Fibroblast of lung (primary cell): Measurements from ENCODE around the gene CXCL6. TPM values are rescaled to one million over a fixed set of nuclear protein-coding genes. Genes with fewer than 3 reads are reported as not detected.

Experiments used
- DNase-seq, 2 donors: peaks; one replicate each; pipeline versions ENCODE4 v3.0.0 to v3.0.0-alpha.2; 2010; ENCODE audit warnings: low read depth in 2 of 2
- H2AFZ ChIP-seq: 2 replicates; pipeline ENCODE4 v1.5.1; 2012; ENCODE audit warnings: low read length, control low read depth, inconsistent platforms
- H3K27ac ChIP-seq: 2 replicates; pipeline ENCODE4 v1.5.1; 2011; ENCODE audit warnings: low read length, control low read depth; ENCODE audit not compliant: insufficient read depth
- H3K27me3 ChIP-seq: 2 replicates; pipeline ENCODE4 v1.5.1; 2011; ENCODE audit warnings: mild to moderate bottlenecking, low read length; ENCODE audit not compliant: control insufficient read depth, insufficient read depth
- H3K36me3 ChIP-seq: 2 replicates; pipeline ENCODE4 v1.5.1; 2011; ENCODE audit warnings: low read length; ENCODE audit not compliant: control insufficient read depth, insufficient read depth
- H3K4me1 ChIP-seq: 2 replicates; pipeline ENCODE4 v1.5.1; 2011; ENCODE audit warnings: low read length; ENCODE audit not compliant: control insufficient read depth, insufficient read depth; ENCODE audit errors: extremely low read depth
- H3K4me2 ChIP-seq: 2 replicates; pipeline ENCODE4 v1.5.1; 2011; ENCODE audit warnings: low read length, control low read depth; ENCODE audit not compliant: insufficient read depth; ENCODE audit errors: extremely low read depth
- H3K4me3 ChIP-seq, 4 experiments: fragments of 200-600 bp in 1 of 4; sonication (generic) in 1 of 4; replicated peaks in 1 of 4; 2 replicates each; pipeline ENCODE4 v1.5.1; 2011 to 2016; ENCODE audit warnings: low read length in 4 of 4, low read depth in 3 of 4, mild to moderate bottlenecking in 3 of 4, control low read depth in 2 of 4, inconsistent platforms in 1 of 4, mixed read lengths in 1 of 4; ENCODE audit not compliant: insufficient read depth in 1 of 4; ENCODE audit errors: control extremely low read depth in 1 of 4
- H3K79me2 ChIP-seq: 2 replicates; pipeline ENCODE4 v1.5.1; 2012; ENCODE audit warnings: mild to moderate bottlenecking, low read length, inconsistent platforms; ENCODE audit not compliant: control insufficient read depth, insufficient read depth
- H3K9ac ChIP-seq: 2 replicates; pipeline ENCODE4 v1.5.1; 2011; ENCODE audit warnings: mild to moderate bottlenecking, low read length, control low read depth; ENCODE audit not compliant: insufficient read depth
- H3K9me3 ChIP-seq: 2 replicates; pipeline ENCODE4 v1.5.1; 2012; ENCODE audit warnings: low read depth, low read length; ENCODE audit not compliant: control insufficient read depth, insufficient read depth
- H4K20me1 ChIP-seq: 2 replicates; pipeline ENCODE4 v1.5.1; 2011; ENCODE audit warnings: low read length; ENCODE audit not compliant: control insufficient read depth, insufficient read depth; ENCODE audit errors: extremely low read depth
- EZH2 ChIP-seq: IDR thresholded peaks from 2 replicates; pipeline ENCODE4 v1.5.1; 2012; ENCODE audit warnings: low read length, control low read depth, mild to moderate bottlenecking; ENCODE audit errors: missing control alignments
- polyA plus RNA-seq, 2 donors: library from polyadenylated mRNA; depleted of rRNA in 1 of 2; stranded (reverse) in 1 of 2; unstranded in 1 of 2; fragments of >200 nt; gene quantifications; 2 replicates each; pipeline ENCODE4 v1.2.1, GENCODE V29; 2011 to 2012; ENCODE audit warnings: missing spikeins in 1 of 2
- total RNA-seq: library from RNA; depleted of rRNA; stranded (reverse); fragments of >200 nt; gene quantifications from 2 replicates; pipeline ENCODE4 v1.2.1, GENCODE V29; 2014
- TF ChIP-seq, protein P1 (sequence below), 2 donors: IDR thresholded peaks in 1 of 2; conservative IDR thresholded peaks in 1 of 2; 1 replicate in 1 of 2; 2 replicates in 1 of 2; pipeline ENCODE4 v1.5.1; 2011 to 2012; ENCODE audit warnings: low read length in 2 of 2, control low read depth in 1 of 2, inconsistent platforms in 1 of 2, low read depth in 1 of 2, mild to moderate bottlenecking in 1 of 2

The CXCL6 gene
- total and polyA plus RNA-seq, 2 donors (not counting 1 experiment from before 2014, with no cell fraction given), result 0.17 to 0.66 TPM

DNA sequence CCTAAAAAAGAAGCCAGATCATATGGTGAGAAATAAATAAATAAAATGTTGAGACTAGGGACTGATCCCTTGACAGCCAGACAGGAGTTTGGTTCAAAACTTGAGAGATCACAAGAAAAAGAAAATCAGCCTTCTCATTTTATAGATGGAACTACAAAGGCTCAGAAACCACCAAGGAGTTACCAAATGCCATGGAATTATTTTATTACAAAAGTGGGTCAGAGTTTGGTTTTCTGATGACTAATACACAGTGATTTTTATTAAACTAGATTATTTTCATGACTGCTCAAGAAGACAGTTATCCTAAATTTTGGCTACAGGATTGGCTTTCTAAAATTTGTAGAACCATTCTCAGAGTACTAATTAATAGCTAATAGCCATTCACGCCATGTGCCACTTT lies 38.9 kb downstream of the CXCL6 start:
- TF ChIP-seq, protein P1, sequence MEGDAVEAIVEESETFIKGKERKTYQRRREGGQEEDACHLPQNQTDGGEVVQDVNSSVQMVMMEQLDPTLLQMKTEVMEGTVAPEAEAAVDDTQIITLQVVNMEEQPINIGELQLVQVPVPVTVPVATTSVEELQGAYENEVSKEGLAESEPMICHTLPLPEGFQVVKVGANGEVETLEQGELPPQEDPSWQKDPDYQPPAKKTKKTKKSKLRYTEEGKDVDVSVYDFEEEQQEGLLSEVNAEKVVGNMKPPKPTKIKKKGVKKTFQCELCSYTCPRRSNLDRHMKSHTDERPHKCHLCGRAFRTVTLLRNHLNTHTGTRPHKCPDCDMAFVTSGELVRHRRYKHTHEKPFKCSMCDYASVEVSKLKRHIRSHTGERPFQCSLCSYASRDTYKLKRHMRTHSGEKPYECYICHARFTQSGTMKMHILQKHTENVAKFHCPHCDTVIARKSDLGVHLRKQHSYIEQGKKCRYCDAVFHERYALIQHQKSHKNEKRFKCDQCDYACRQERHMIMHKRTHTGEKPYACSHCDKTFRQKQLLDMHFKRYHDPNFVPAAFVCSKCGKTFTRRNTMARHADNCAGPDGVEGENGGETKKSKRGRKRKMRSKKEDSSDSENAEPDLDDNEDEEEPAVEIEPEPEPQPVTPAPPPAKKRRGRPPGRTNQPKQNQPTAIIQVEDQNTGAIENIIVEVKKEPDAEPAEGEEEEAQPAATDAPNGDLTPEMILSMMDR (conservative IDR thresholded peaks at IDR 0.05 in 1 of 2, IDR thresholded peaks at IDR 0.05 in 1 of 2; ENCODE audit: low read depth in 1 of 2, low read length in 2 of 2), result no peak
- no peak for TF ChIP-seq EZH2
- Histone ChIP-seq H3K36me3 (no peaks in the 10 kb centered on the region), H3K79me2 (no peaks in the 10 kb centered on the region), H3K27me3 (no peaks in the 10 kb centered on the region), H3K9me3 (no peaks in the 10 kb centered on the region), H4K20me1 (no peaks in the 10 kb centered on the region), H3K27ac (no peak overlapping the region), H3K4me2 (no peak overlapping the region), H3K4me3 (no peak overlapping the region), H3K4me1 (no peaks in the 10 kb centered on the region), H2AFZ (no peak overlapping the region), H3K9ac (no peak overlapping the region)
- peak in 1 of 2 donors; percentile 45 for DNase-seq

DNA sequence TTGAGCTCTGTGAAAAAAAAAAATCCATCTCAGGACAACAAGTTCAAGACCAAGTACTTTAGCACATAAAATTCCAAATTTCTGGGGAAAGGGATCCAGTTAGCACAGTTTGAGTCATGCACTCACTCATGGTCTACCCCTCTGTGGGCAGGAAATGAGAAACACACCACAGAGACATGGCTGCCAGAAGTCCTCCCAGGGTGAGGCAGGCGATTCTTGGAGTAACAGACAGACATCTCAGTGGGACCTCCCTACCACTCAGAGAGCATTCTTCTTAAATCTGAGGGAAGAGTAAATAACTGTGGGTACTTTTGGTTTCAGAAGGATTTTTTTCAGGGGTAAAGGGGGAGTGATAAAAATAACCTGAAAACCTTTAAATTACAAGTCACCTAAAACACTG lies 46.8 kb downstream of the CXCL6 start:
- no peak overlapping the region for H3K27ac ChIP-seq
- peak; percentile 43 to 89 for DNase-seq
- no peaks in the 10 kb centered on the region for H3K79me2 ChIP-seq
- peak overlapping the region; percentile 40 for H3K4me2 ChIP-seq
- TF ChIP-seq, protein P1 (conservative IDR thresholded peaks at IDR 0.05 in 1 of 2, IDR thresholded peaks at IDR 0.05 in 1 of 2; ENCODE audit: low read depth in 1 of 2, low read length in 2 of 2), result no peak
- no peak for TF ChIP-seq EZH2
- no peaks in the 10 kb centered on the region for H3K36me3 ChIP-seq
- no peaks in the 10 kb centered on the region for H3K27me3 ChIP-seq
- H3K4me1 ChIP-seq, result peaks cover 2% of the 10 kb centered on the region
- no peaks in the 10 kb centered on the region for H4K20me1 ChIP-seq
- H3K9ac ChIP-seq, result no peak overlapping the region
- no peaks in the 10 kb centered on the region for H3K9me3 ChIP-seq
- no peak overlapping the region for H3K4me3 ChIP-seq
- no peak overlapping the region for H2AFZ ChIP-seq

DNA sequence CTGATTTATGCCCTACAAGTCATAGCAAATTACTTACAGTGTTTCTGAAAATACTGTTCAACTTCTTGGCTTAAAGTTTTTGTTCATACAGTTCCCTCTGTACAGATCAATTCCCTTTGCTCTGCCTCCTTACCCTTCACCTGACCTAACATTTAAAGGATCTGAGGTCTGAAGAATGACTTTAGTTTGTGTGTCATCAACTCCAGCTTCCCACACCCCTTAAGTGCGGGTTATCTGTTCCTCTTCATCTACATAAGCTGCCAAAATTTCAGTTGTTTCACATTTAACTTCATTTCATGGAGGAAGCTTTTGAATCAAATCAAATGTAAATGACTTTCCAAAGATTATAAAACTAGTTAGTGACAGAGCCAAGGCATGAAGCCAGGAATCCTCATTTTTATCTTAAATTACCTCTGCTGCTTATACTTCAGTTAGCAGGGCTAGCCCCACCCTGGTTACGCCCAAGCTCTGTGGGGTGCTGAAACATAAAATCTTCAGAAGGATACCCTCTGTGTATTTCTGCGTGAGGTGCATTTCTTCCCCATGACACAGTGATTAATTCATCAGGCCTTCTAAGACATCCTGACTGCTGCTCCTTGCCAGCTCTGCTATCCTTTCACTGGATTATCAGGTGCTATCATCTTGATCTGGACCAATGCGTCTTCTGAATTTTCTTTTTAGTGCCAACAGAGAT lies 49.2 kb downstream of the CXCL6 start:
- no peaks in the 10 kb centered on the region for H3K27me3 ChIP-seq
- no peak overlapping the region for H3K27ac ChIP-seq
- H3K9me3 ChIP-seq, result no peaks in the 10 kb centered on the region
- no peak overlapping the region for H2AFZ ChIP-seq
- no peaks in the 10 kb centered on the region for H3K79me2 ChIP-seq
- H3K4me2 ChIP-seq, result no peak overlapping the region
- H4K20me1 ChIP-seq, result no peaks in the 10 kb centered on the region
- peaks cover 2% of the 10 kb centered on the region for H3K4me1 ChIP-seq
- no peak overlapping the region for H3K4me3 ChIP-seq
- DNase-seq, result peak in 1 of 2 donors; percentile 52
- TF ChIP-seq, protein P1 (conservative IDR thresholded peaks at IDR 0.05 in 1 of 2, IDR thresholded peaks at IDR 0.05 in 1 of 2; ENCODE audit: low read depth in 1 of 2, low read length in 2 of 2), result no peak
- TF ChIP-seq EZH2, result no peak
- no peaks in the 10 kb centered on the region for H3K36me3 ChIP-seq
- no peak overlapping the region for H3K9ac ChIP-seq

Other genes with a start within 250 kb of the CXCL6 start
- gene RASSF6, start 216.2 kb upstream of the CXCL6 start, total RNA-seq, result under 0.01 TPM in 1 of 2 replicates, not detected in the other
- gene RASSF6, start 216.2 kb upstream of the CXCL6 start, polyA plus RNA-seq, result 0.01 TPM in 1 of 2 replicates, not detected in the other
- 1.3 TPM in 2 replicates for gene CXCL8, start 96.1 kb upstream of the CXCL6 start, total RNA-seq
- gene CXCL8, start 96.1 kb upstream of the CXCL6 start, polyA plus RNA-seq, result 1.2 and 1.4 TPM in 2 replicates
- gene PF4V1, start 16.6 kb downstream of the CXCL6 start, total RNA-seq, result not detected in 2 replicates
- not detected in 2 replicates for gene PF4V1, start 16.6 kb downstream of the CXCL6 start, polyA plus RNA-seq
- 1.5 and 2.3 TPM in 2 replicates for gene CXCL1, start 32.7 kb downstream of the CXCL6 start, total RNA-seq
- 1.2 and 1.4 TPM in 2 replicates for gene CXCL1, start 32.7 kb downstream of the CXCL6 start, polyA plus RNA-seq
- not detected in 2 replicates for gene PF4, start 145.3 kb downstream of the CXCL6 start, total RNA-seq
- gene PF4, start 145.3 kb downstream of the CXCL6 start, polyA plus RNA-seq, result not detected in 2 replicates
- gene PPBP, start 151.5 kb downstream of the CXCL6 start, total RNA-seq, result not detected in 2 replicates
- not detected in 2 replicates for gene PPBP, start 151.5 kb downstream of the CXCL6 start, polyA plus RNA-seq
- gene CXCL5, start 162.0 kb downstream of the CXCL6 start, total RNA-seq, result 0.66 and 0.77 TPM in 2 replicates
- 0.24 and 0.58 TPM in 2 replicates for gene CXCL5, start 162.0 kb downstream of the CXCL6 start, polyA plus RNA-seq
- gene CXCL3, start 202.0 kb downstream of the CXCL6 start, total RNA-seq, result 1.3 and 2.5 TPM in 2 replicates
- gene CXCL3, start 202.0 kb downstream of the CXCL6 start, polyA plus RNA-seq, result 0.51 and 1.9 TPM in 2 replicates